Measurements from ENCODE around the gene INPP5D. TPM values are rescaled to one million over a fixed set of nuclear protein-coding genes. Genes with fewer than 3 reads are reported as not detected.

INPP5D gene
- total RNA-seq, 2 experiments from 2014 or later, result 52.4 to 54.9 TPM

GRCh38 chr2:233213011-233213410 lies 152.9 kb downstream of the INPP5D start:
- Mint-ChIP-seq H3K4me3 (no peak overlapping the region), H3K27ac (no peak overlapping the region), H3K27me3 (no peaks in the 10 kb centered on the region), H3K4me1 (ENCODE audit: low read depth) (peaks cover 8% of the 10 kb centered on the region), H3K9me3 (no peaks in the 10 kb centered on the region), H3K36me3 (no peaks in the 10 kb centered on the region)
- POLR2A ChIA-PET, result no interaction called here
- intact Hi-C loops (cut with micrococcal nuclease), result no loop called here
- CTCF ChIA-PET, result no interaction called here
- DNase-seq, result no peak

DNA sequence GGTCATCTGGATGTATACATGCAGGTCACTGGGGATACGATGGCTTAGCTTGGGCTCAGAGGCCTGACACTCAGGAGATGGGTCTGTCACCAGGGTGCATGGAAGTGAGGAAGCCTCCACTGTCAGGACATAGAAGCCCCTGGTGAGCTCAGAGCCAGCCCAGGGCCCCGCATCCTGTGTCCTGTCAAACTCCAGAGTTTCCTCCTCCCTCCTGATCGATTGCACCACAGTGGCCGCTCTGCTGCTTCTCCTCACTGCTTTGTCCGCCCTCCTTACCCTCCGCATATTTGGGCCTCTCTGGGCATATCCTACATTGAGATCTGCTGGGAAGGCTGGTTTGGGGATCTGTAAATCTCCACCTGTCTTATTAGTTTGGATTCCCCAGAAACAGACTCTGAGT lies 153.8 kb downstream of the INPP5D start:
- ChIA-PET POLR2A (no interaction called here), CTCF (no interaction called here)
- no peak overlapping the region for H3K27ac Mint-ChIP-seq
- H3K27me3 Mint-ChIP-seq, result no peaks in the 10 kb centered on the region
- H3K36me3 Mint-ChIP-seq, result no peaks in the 10 kb centered on the region
- no peaks in the 10 kb centered on the region for H3K9me3 Mint-ChIP-seq
- intact Hi-C loops (cut with micrococcal nuclease), result no loop called here
- H3K4me1 Mint-ChIP-seq (ENCODE audit: low read depth), result peaks cover 8% of the 10 kb centered on the region
- no peak for DNase-seq
- H3K4me3 Mint-ChIP-seq, result no peak overlapping the region

DNA sequence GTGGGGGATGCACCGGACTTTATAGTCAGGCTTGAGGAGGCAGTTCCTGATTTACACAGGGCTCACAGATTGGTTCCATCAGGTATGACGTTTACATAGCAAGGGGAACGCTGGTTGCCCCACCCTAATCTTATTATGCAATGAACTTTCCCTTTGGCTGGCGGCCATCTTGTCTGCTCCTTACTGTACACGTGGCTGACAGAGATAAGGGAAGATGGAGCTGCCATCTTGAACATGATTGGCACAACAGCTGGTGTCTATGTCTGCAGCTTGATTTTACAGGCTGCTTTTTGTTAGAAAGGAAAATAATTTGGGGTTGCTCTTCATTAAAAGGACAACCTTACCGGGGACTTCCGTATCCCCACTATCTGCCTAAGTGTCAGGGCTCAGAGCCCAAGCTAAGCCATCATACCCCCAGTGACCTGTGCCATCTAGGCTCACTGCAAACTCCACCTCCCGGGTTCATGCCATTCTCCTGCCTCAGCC lies 157.8 kb downstream of the INPP5D start:
- no peaks in the 10 kb centered on the region for H3K27me3 Mint-ChIP-seq
- CTCF ChIA-PET, result interaction anchor here (1.0 kb wide), 1 partner anchor 365 kb away, joined by 3 read pairs; no protein-coding TSS in a partner anchor
- intact Hi-C loops (cut with micrococcal nuclease), result no loop called here
- H3K27ac Mint-ChIP-seq, result no peak overlapping the region
- H3K4me3 Mint-ChIP-seq, result no peak overlapping the region
- no peaks in the 10 kb centered on the region for H3K36me3 Mint-ChIP-seq
- POLR2A ChIA-PET, result no interaction called here
- no peaks in the 10 kb centered on the region for H3K4me1 Mint-ChIP-seq (ENCODE audit: low read depth)
- no peak for DNase-seq
- no peaks in the 10 kb centered on the region for H3K9me3 Mint-ChIP-seq

DNA sequence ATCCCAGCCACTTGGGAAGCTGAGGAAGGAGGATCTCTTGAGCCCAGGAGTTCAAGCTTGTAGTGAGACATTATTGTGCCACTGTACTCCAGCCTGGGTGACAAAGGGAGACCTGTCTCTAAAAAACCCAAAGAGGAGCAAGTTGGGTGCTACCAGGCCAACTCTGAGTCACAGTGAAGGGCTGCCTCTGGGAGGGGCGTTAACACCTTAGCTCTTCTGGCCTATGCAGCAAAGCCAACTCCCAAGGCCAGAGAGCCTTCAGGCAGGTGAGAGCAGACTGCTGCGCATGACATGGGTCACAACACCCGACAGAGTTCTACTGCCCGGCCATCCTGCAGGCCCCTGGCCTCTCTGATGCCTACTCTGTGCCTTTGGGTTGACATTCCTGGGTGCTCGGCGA lies 158.7 kb downstream of the INPP5D start:
- intact Hi-C loops (cut with micrococcal nuclease), result no loop called here
- no peak overlapping the region for H3K4me3 Mint-ChIP-seq
- no peak for DNase-seq
- ChIA-PET POLR2A (no interaction called here), CTCF (interaction anchor here (0.7 to 1.0 kb wide), 2 partner anchors 190 to 366 kb away, joined by 3 read pairs; no protein-coding TSS in a partner anchor)
- no peak overlapping the region for H3K27ac Mint-ChIP-seq
- H3K9me3 Mint-ChIP-seq, result no peaks in the 10 kb centered on the region
- H3K27me3 Mint-ChIP-seq, result no peaks in the 10 kb centered on the region
- H3K4me1 Mint-ChIP-seq (ENCODE audit: low read depth), result no peaks in the 10 kb centered on the region
- H3K36me3 Mint-ChIP-seq, result no peaks in the 10 kb centered on the region

DNA sequence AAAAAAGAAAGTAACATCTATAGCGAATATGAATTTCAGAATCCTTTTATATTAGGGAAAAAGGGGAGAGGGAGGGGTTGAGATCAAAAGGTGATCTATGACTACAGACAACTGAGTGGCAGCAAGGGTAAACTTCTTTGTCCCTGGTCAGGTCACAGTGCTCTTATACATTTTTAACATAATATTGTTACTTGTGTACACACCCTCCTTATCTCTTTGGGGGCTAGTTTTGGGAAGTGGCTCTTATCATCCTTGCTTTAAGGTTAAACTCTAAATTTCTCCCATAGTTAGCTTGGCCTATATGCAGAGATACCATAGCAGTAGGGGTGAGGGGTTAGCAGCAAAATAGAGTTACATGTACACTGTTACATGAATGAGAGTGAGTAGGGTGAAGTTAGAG lies 159.7 kb downstream of the INPP5D start:
- Mint-ChIP-seq H3K4me3 (no peak overlapping the region), H3K4me1 (ENCODE audit: low read depth) (no peaks in the 10 kb centered on the region), H3K27ac (no peak overlapping the region), H3K9me3 (no peaks in the 10 kb centered on the region), H3K36me3 (no peaks in the 10 kb centered on the region), H3K27me3 (no peaks in the 10 kb centered on the region)
- DNase-seq, result no peak
- POLR2A ChIA-PET, result no interaction called here
- CTCF ChIA-PET, result no interaction called here
- intact Hi-C loops (cut with micrococcal nuclease), result no loop called here

GRCh38 chr2:233221378-233222063 lies 161.4 kb downstream of the INPP5D start:
- no peaks in the 10 kb centered on the region for H3K9me3 Mint-ChIP-seq
- intact Hi-C loops (cut with micrococcal nuclease), result no loop called here
- peak overlapping the region; percentile 16 for H3K27ac Mint-ChIP-seq
- CTCF ChIA-PET, result no interaction called here
- no peaks in the 10 kb centered on the region for H3K27me3 Mint-ChIP-seq
- H3K4me1 Mint-ChIP-seq (ENCODE audit: low read depth), result peaks cover 8% of the 10 kb centered on the region
- H3K4me3 Mint-ChIP-seq, result no peak overlapping the region
- POLR2A ChIA-PET, result no interaction called here
- DNase-seq, result no peak
- no peaks in the 10 kb centered on the region for H3K36me3 Mint-ChIP-seq

DNA sequence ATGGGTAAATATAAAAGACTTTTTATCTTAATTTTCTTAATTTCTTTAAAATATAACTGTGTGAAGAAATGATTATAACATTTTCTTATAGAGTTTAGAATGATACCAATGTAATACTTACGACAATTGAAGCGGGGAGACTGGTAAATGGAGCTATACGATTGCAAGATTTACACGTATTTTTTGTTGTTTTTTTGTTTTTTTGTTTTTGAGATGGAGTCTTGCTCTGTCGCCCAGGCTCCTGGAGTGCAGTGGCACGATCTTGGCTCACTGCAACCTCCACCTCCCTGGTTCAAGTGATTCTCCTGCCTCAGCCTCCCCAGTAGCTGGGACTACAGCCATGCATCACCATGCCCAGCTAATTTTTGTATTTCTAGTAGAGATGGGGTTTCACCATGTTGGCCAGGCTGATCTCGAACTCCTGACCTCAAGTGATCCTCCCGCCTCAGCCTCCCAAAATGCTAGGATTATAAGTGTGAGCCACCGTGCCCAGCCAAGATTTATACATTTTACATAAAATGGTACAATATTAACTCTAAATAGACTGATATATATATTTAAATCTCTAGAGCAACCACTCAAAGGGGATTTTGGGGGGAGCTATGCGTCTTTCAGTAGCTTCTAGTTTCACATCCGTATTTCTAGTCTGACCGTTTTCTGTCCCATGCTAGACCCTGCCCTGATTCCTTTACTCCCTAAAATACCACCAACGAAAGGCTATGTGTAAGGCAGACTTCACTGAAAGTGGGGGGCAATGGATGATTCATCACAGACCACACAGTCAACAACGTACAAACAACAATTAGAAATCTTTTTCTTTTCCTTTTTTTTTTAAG lies 163.1 kb downstream of the INPP5D start:
- POLR2A ChIA-PET, result no interaction called here

GRCh38 chr2:233225230-233226068 lies 165.3 kb downstream of the INPP5D start:
- Mint-ChIP-seq H3K36me3 (no peaks in the 10 kb centered on the region), H3K27ac (no peak overlapping the region), H3K9me3 (no peaks in the 10 kb centered on the region), H3K27me3 (no peaks in the 10 kb centered on the region), H3K4me1 (ENCODE audit: low read depth) (peaks cover 15% of the 10 kb centered on the region), H3K4me3 (no peak overlapping the region)
- intact Hi-C loops (cut with micrococcal nuclease), result no loop called here
- ChIA-PET POLR2A (no interaction called here), CTCF (interaction anchor here (0.7 kb wide), 1 partner anchor 562 kb away, joined by 3 read pairs; no protein-coding TSS in a partner anchor)
- DNase-seq, result no peak

More for the DNA sequence above, 163.1 kb downstream of the INPP5D start:
- Mint-ChIP-seq H3K4me1 (ENCODE audit: low read depth) (peaks cover 8% of the 10 kb centered on the region), H3K4me3 (no peak overlapping the region), H3K27me3 (no peaks in the 10 kb centered on the region), H3K36me3 (no peaks in the 10 kb centered on the region), H3K9me3 (no peaks in the 10 kb centered on the region), H3K27ac (no peak overlapping the region)
- intact Hi-C loops (cut with micrococcal nuclease), result no loop called here
- CTCF ChIA-PET, result interaction anchor here (1.2 to 1.7 kb wide), 2 partner anchors 28 to 169 kb away, joined by 3 to 4 read pairs; partner anchors contain the start of gene ATG16L1
- no peak for DNase-seq

DNA sequence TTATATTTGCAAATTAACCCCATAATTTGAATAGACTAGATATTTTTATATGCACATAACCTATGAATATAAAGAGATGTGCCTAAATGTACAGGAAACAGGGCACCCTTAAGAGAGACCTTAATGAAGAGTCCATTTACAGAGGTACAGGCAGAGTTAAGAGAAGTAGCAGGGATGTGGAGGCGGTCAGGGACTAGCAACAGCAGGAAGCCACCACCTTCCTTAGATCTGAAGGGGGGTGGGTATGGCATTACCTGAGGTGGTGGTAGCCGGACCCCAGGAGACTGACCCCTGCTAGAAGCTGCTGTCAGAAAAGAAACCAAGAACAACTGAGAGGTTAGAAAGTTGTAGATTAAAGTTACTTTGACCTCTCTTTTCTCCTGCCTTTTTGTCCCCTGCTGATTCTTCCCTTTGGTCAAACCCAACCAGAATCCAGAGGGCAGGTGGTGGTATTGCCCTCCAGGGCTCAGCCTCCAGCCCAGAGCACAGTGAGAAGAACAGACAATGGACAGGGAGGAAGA lies 166.4 kb downstream of the INPP5D start:
- Mint-ChIP-seq H3K27ac (no peak overlapping the region), H3K27me3 (no peaks in the 10 kb centered on the region), H3K36me3 (no peaks in the 10 kb centered on the region), H3K4me3 (no peak overlapping the region), H3K9me3 (no peaks in the 10 kb centered on the region), H3K4me1 (ENCODE audit: low read depth) (peaks cover 23% of the 10 kb centered on the region)
- ChIA-PET POLR2A (no interaction called here), CTCF (interaction anchor here (1.1 kb wide), 1 partner anchor 26 kb away, joined by 3 read pairs; no protein-coding TSS in a partner anchor)
- intact Hi-C loops (cut with micrococcal nuclease), result no loop called here
- DNase-seq, result no peak

GRCh38 chr2:233227346-233227978 lies 167.3 kb downstream of the INPP5D start:
- intact Hi-C loops (cut with micrococcal nuclease), result no loop called here
- no peak overlapping the region for H3K4me3 Mint-ChIP-seq
- H3K27ac Mint-ChIP-seq, result no peak overlapping the region
- no peaks in the 10 kb centered on the region for H3K27me3 Mint-ChIP-seq
- no peaks in the 10 kb centered on the region for H3K9me3 Mint-ChIP-seq
- CTCF ChIA-PET, result interaction anchor here (1.1 kb wide), 1 partner anchor 25 kb away, joined by 3 read pairs; no protein-coding TSS in a partner anchor
- DNase-seq, result no peak
- H3K4me1 Mint-ChIP-seq (ENCODE audit: low read depth), result peaks cover 23% of the 10 kb centered on the region
- H3K36me3 Mint-ChIP-seq, result no peaks in the 10 kb centered on the region
- POLR2A ChIA-PET, result no interaction called here

DNA sequence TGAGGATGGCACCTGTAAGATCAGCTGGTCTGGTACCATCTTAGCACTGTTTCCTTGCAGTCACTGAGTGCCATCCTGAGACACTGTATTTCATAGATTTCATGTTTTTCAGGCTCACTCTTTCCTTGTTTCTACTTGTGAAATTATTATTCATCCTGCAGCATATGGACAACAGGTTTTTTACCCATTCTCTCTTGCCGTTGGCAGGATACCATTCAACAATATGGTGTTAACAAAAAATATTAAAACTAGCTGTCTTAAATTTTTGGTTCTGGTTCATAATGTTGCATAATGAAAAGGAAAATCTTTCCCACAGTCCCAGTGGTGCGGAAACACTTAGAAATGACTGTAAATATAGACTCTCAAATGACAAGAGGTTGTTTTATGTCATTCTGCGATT lies 168.2 kb downstream of the INPP5D start:
- Mint-ChIP-seq H3K4me1 (ENCODE audit: low read depth) (peaks cover 24% of the 10 kb centered on the region), H3K27ac (no peak overlapping the region), H3K9me3 (no peaks in the 10 kb centered on the region), H3K27me3 (no peaks in the 10 kb centered on the region), H3K36me3 (no peaks in the 10 kb centered on the region), H3K4me3 (no peak overlapping the region)
- intact Hi-C loops (cut with micrococcal nuclease), result no loop called here
- no peak for DNase-seq
- POLR2A ChIA-PET, result interaction anchor here (0.6 kb wide), 1 partner anchor 300 kb away, joined by 5 read pairs; no protein-coding TSS in a partner anchor
- CTCF ChIA-PET, result no interaction called here

All from activated CD4-positive, alpha-beta memory T cell treated with anti-CD3 and anti-CD28 coated beads for 36 hours (primary cell).